Endothelial cell of umbilical vein (primary cell): Measurements from ENCODE around the gene CCDC69. TPM values are rescaled to one million over a fixed set of nuclear protein-coding genes. Genes with fewer than 3 reads are reported as not detected.

Source experiments
- BruUV-seq: library from RNA; stranded (reverse); fragments of 400-500 nt; replicated peaks from 2 replicates; lab custom pipeline; 2021; lab: Mats Ljungman, UMichigan
- CTCF ChIA-PET: fragments of 300-600, 350-600 bp; sonication (Branson Sonifier 250); formaldehyde crosslinking; loops from one replicate; lab custom pipeline; 2021; ENCODE audit warnings: antibody characterized with exemption, inconsistent platforms; lab: Charles Lee
- POLR2A ChIA-PET: fragments of 300-600, 350-600 bp; sonication (Branson Sonifier 250); formaldehyde crosslinking; loops from one replicate; lab custom pipeline; 2021; ENCODE audit warnings: antibody characterized with exemption, inconsistent platforms; lab: Charles Lee
- DNase-seq: peaks from one replicate; pipeline ENCODE4 v3.0.0-alpha.2; 2011; ENCODE audit warnings: low read depth, low spot score
- FAIRE-seq: peaks from 2 replicates; lab custom pipeline; 2011; peaks lifted over from hg19 to GRCh38; lab: Jason Lieb, UNC
- H2AFZ ChIP-seq: 2 replicates; pipeline ENCODE4 v1.6.0; 2012; ENCODE audit warnings: low read depth, low read length, control low read depth, inconsistent platforms
- H3K27ac ChIP-seq: 2 replicates; pipeline ENCODE4 v1.5.1; 2011; ENCODE audit warnings: low read depth, mild to moderate bottlenecking, control low read depth, low read length, moderate library complexity; ENCODE audit not compliant: insufficient read depth
- H3K27me3 ChIP-seq, 2 experiments: 2 replicates each; pipeline versions ENCODE4 v1.6.0 to v1.6.1; 2011; ENCODE audit warnings: low read length in 2 of 2, mixed read lengths in 1 of 2; ENCODE audit not compliant: control insufficient read depth in 2 of 2, insufficient read depth in 2 of 2
- H3K36me3 ChIP-seq, 2 experiments: 2 replicates in 1 of 2; 3 replicates in 1 of 2; pipeline ENCODE4 v1.5.1; 2011; ENCODE audit warnings: low read length in 2 of 2, mild to moderate bottlenecking in 1 of 2, moderate library complexity in 1 of 2; ENCODE audit not compliant: control insufficient read depth in 2 of 2, insufficient read depth in 2 of 2; ENCODE audit errors: extremely low read depth in 1 of 2
- H3K4me1 ChIP-seq: 3 replicates; pipeline ENCODE4 v1.5.1; 2011; ENCODE audit warnings: mild to moderate bottlenecking, low read length; ENCODE audit not compliant: control insufficient read depth, insufficient read depth; ENCODE audit errors: extremely low read depth
- H3K4me2 ChIP-seq: 2 replicates; pipeline ENCODE4 v1.6.1; 2011; ENCODE audit warnings: low read length, control low read depth, mixed read lengths; ENCODE audit not compliant: insufficient read depth
- H3K4me3 ChIP-seq, 3 experiments: fragments of 200-600 bp in 1 of 3; sonication (generic), shearing (Covaris generic) in 1 of 3; replicated peaks in 1 of 3; 2 replicates each; pipeline ENCODE4 v1.5.1; 2011 to 2016; ENCODE audit warnings: control low read depth in 3 of 3, low read length in 3 of 3, mild to moderate bottlenecking in 2 of 3, inconsistent platforms in 1 of 3, low read depth in 1 of 3, moderate library complexity in 1 of 3; ENCODE audit not compliant: insufficient read depth in 1 of 3
- H3K79me2 ChIP-seq: 2 replicates; pipeline ENCODE4 v1.6.0; 2012; ENCODE audit warnings: low read length, inconsistent platforms; ENCODE audit not compliant: control insufficient read depth, insufficient read depth
- H3K9ac ChIP-seq: replicated peaks from 2 replicates; pipeline ENCODE3; 2011; ENCODE audit warnings: low read length, control low read depth; ENCODE audit not compliant: insufficient read depth; ENCODE audit errors: extremely low read depth
- H3K9me1 ChIP-seq: replicated peaks from 3 replicates; pipeline ENCODE4 v1.6.0; 2011; ENCODE audit warnings: mild to moderate bottlenecking, low read length; ENCODE audit not compliant: control insufficient read depth, insufficient read depth; ENCODE audit errors: extremely low read depth
- H3K9me3 ChIP-seq: replicated peaks from 2 replicates; pipeline ENCODE4 v1.5.1; 2012; ENCODE audit warnings: low read length, inconsistent platforms; ENCODE audit not compliant: control insufficient read depth, insufficient read depth
- H4K20me1 ChIP-seq: replicated peaks from 2 replicates; pipeline ENCODE3; 2011; ENCODE audit warnings: mild to moderate bottlenecking, low read length; ENCODE audit not compliant: control insufficient read depth, insufficient read depth; ENCODE audit errors: extremely low read depth
- CTCF ChIP-seq, 2 donors: IDR thresholded peaks; 1 replicate in 1 of 2; 2 replicates in 1 of 2; pipeline ENCODE4 v1.5.1; 2011; ENCODE audit warnings: low read length in 2 of 2, mild to moderate bottlenecking in 2 of 2, moderate library complexity in 2 of 2, control low read depth in 1 of 2, inconsistent platforms in 1 of 2, low read depth in 1 of 2; ENCODE audit not compliant: insufficient read depth in 1 of 2; ENCODE audit errors: extremely low read depth in 1 of 2
- EZH2 ChIP-seq: IDR thresholded peaks from 2 replicates; pipeline ENCODE4 v1.6.1; 2012; ENCODE audit warnings: borderline replicate concordance, low read depth, mild to moderate bottlenecking, moderate library complexity, low read length, inconsistent platforms; ENCODE audit not compliant: severe bottlenecking
- FOS ChIP-seq: IDR thresholded peaks from 2 replicates; pipeline ENCODE4 v1.6.1; 2011; ENCODE audit warnings: mild to moderate bottlenecking, low read length, moderate library complexity, borderline replicate concordance; ENCODE audit not compliant: insufficient read depth
- GATA2 ChIP-seq: IDR thresholded peaks from 2 replicates; pipeline ENCODE4 v1.7.0; 2011; ENCODE audit warnings: low read depth, mild to moderate bottlenecking, moderate library complexity, mixed read lengths, low read length; ENCODE audit not compliant: insufficient read length, insufficient read depth
- JUN ChIP-seq: IDR thresholded peaks from 2 replicates; pipeline ENCODE4 v1.6.1; 2011; ENCODE audit warnings: borderline replicate concordance, low read depth; ENCODE audit not compliant: insufficient read length, insufficient read depth
- MAX ChIP-seq: IDR thresholded peaks from 2 replicates; pipeline ENCODE4 v1.6.1; 2011; ENCODE audit not compliant: insufficient read depth, insufficient read length
- MYC ChIP-seq: IDR thresholded peaks from one replicate; pipeline ENCODE4 v1.6.1; 2011; ENCODE audit warnings: mild to moderate bottlenecking, low read depth, low read length
- POLR2A ChIP-seq: IDR thresholded peaks from 2 replicates; pipeline ENCODE4 v1.6.1; 2012; ENCODE audit warnings: low read depth, mild to moderate bottlenecking, control low read depth, low read length
- POLR2AphosphoS5 ChIP-seq: IDR thresholded peaks from 2 replicates; pipeline ENCODE4 v1.6.1; 2012; ENCODE audit warnings: low read depth, mild to moderate bottlenecking, control low read depth, low read length, moderate library complexity; ENCODE audit not compliant: insufficient read depth
- dilution Hi-C: fragments of 300-500 bp; cut with MboI; formaldehyde crosslinking; loops from one replicate; pipeline ENCODE4 v1.15.0; 2019; ENCODE audit warnings: low sequenced_read_pairs; ENCODE audit not compliant: extremely low pct_ligation_motif_present
- intact Hi-C: fragments of 100-400 bp; cut with micrococcal nuclease; formaldehyde crosslinking; loops from one replicate; pipeline ENCODE4 v1.10.0; 2022
- polyA plus RNA-seq, 4 experiments: library from polyadenylated mRNA; depleted of rRNA in 3 of 4; stranded (reverse) in 3 of 4; unstranded in 1 of 4; fragments of >200 nt; gene quantifications; 2 replicates each; pipeline versions ENCODE4 v1.2.1 to v1.2.3, GENCODE V29; 2011 to 2012; ENCODE audit warnings: missing spikeins in 1 of 4
- total RNA-seq: library from RNA; stranded (reverse); gene quantifications from 2 replicates; pipeline ENCODE4 v1.2.3, GENCODE V29; 2021

Gene CCDC69
- total and polyA plus RNA-seq, 2 donors (not counting 3 experiments of a cell fraction or from before 2014, with no cell fraction given) = 4.1 to 4.5 TPM

GRCh38 chr5:151183456-151184245 is 40.2 kb downstream of the CCDC69 start:
- DNase-seq (peak; percentile 54), FAIRE-seq (no peak)
- no peak overlapping the region for H2AFZ ChIP-seq
- H3K36me3 ChIP-seq = no peaks in the 10 kb centered on the region
- no peaks in the 10 kb centered on the region for H3K9me3 ChIP-seq
- H3K79me2 ChIP-seq = no peaks in the 10 kb centered on the region
- H3K4me3 ChIP-seq = no peak overlapping the region
- H3K27me3 ChIP-seq = no peaks in the 10 kb centered on the region
- dilution Hi-C loops = no loop called here
- POLR2A ChIA-PET = no interaction called here
- intact Hi-C loops = no loop called here
- no peak overlapping the region for H3K4me2 ChIP-seq
- CTCF ChIA-PET = interaction anchor here (0.8 to 1.8 kb wide), 8 partner anchors 8 to 58 kb away, joined by 3 to 9 read pairs (median 6); partner anchors contain the start of gene CCDC69
- no TSS peak for BruUV-seq
- no peaks in the 10 kb centered on the region for H3K4me1 ChIP-seq
- no peaks in the 10 kb centered on the region for H3K9me1 ChIP-seq
- TF ChIP-seq FOS (no peak), POLR2AphosphoS5 (no peak), MYC (no peak), EZH2 (no peak), JUN (no peak), GATA2 (no peak), POLR2A (no peak), CTCF (IDR thresholded peaks at IDR 0.05; ENCODE audit: extremely low read depth in 1 of 2, insufficient read depth in 1 of 2, low read depth in 1 of 2, low read length in 2 of 2) (no peak), MAX (no peak)
- H3K9ac ChIP-seq = no peak overlapping the region
- H4K20me1 ChIP-seq = no peaks in the 10 kb centered on the region
- no peak overlapping the region for H3K27ac ChIP-seq
